ENCODE results near the gene TAS2R41. TPM values are rescaled to one million over a fixed set of nuclear protein-coding genes. Genes with fewer than 3 reads are reported as not detected.

TAS2R41 gene
- polyA plus RNA-seq, 1 donor (not counting 4 experiments of a cell fraction or from before 2014, with no cell fraction given), result not detected

DNA sequence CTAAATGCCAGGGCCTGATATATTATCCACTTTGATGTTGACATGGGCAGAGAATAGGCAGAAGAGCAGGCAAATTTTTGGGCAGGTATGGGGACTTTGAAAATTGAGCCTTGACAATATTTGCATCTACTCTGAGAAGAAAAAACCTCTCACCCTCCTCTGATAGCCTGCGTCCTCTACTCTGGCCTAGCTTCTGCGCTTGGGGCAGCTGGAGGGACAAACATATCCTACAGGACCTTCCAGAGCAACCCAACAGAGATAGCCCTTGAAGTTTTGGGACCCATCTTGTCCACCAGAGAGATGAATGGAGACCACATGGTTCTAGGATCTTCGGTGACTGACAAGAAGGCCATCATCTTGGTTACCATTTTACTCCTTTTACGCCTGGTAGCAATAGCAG is 34.5 kb upstream of the TAS2R41 start, which contains the start of gene TAS2R60:
TSS of gene TAS2R60 (plus strand) at position 301 of the 400 bp plus-strand sequence. CDS start at position 301, 0 bp downstream.
- no peak for FAIRE-seq
- Histone ChIP-seq H3K4me2 (ENCODE audit: control insufficient read depth, extremely low read depth, insufficient read depth, low read depth, low read length) (no peak within 1 kb of the TSS), H3K79me2 (ENCODE audit: control insufficient read depth, insufficient read depth, low read length) (no peaks in the 10 kb centered on the region), H3K9me3 (ENCODE audit: control insufficient read depth, low read depth, low read length) (no peaks in the 10 kb centered on the region), H3K27me3 (ENCODE audit: control insufficient read depth, extremely low read depth, insufficient read depth, low read length) (no peaks in the 10 kb centered on the region), H3K4me3 (ENCODE audit: control insufficient read depth in 2 of 3, extremely low read depth in 1 of 3, insufficient read depth in 2 of 3, low read depth in 1 of 3, low read length in 3 of 3) (no peak within 1 kb of the TSS), H3K4me1 (ENCODE audit: control insufficient read depth, extremely low read depth, insufficient read depth, low read length) (no peaks in the 10 kb centered on the region), H3K27ac (ENCODE audit: control insufficient read depth, insufficient read depth, low read length) (no peak within 1 kb of the TSS), H2AFZ (ENCODE audit: control insufficient read depth, low read length) (no peak within 1 kb of the TSS), H3K9me1 (ENCODE audit: control insufficient read depth, extremely low read depth, insufficient read depth, low read length) (no peaks in the 10 kb centered on the region), H3K36me3 (ENCODE audit: control insufficient read depth in 2 of 2, extremely low read depth in 1 of 2, insufficient read depth in 2 of 2, low read length in 2 of 2) (no peaks in the 10 kb centered on the region), H3K9ac (ENCODE audit: control insufficient read depth, extremely low read depth, insufficient read depth, low read length) (no peak within 1 kb of the TSS), H4K20me1 (ENCODE audit: control insufficient read depth, extremely low read depth, insufficient read depth, low read length) (no peaks in the 10 kb centered on the region)
- no peak for DNase-seq (ENCODE audit: low read depth, low spot score)
- dilution Hi-C loops (cut with MboI; ENCODE audit: extremely low pct_ligation_motif_present, low sequenced_read_pairs), result no loop called here
- TF ChIP-seq EZH2 (IDR thresholded peaks at IDR 0.05; ENCODE audit: low read length), result no peak
- TF ChIP-seq, protein P1, sequence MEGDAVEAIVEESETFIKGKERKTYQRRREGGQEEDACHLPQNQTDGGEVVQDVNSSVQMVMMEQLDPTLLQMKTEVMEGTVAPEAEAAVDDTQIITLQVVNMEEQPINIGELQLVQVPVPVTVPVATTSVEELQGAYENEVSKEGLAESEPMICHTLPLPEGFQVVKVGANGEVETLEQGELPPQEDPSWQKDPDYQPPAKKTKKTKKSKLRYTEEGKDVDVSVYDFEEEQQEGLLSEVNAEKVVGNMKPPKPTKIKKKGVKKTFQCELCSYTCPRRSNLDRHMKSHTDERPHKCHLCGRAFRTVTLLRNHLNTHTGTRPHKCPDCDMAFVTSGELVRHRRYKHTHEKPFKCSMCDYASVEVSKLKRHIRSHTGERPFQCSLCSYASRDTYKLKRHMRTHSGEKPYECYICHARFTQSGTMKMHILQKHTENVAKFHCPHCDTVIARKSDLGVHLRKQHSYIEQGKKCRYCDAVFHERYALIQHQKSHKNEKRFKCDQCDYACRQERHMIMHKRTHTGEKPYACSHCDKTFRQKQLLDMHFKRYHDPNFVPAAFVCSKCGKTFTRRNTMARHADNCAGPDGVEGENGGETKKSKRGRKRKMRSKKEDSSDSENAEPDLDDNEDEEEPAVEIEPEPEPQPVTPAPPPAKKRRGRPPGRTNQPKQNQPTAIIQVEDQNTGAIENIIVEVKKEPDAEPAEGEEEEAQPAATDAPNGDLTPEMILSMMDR (optimal IDR thresholded peaks at IDR 0.05 in 1 of 3, IDR thresholded peaks at IDR 0.05 in 1 of 3, conservative IDR thresholded peaks at IDR 0.05 in 1 of 3; ENCODE audit: extremely low read depth in 1 of 3, insufficient read depth in 2 of 3, low read length in 3 of 3), result no peak

DNA sequence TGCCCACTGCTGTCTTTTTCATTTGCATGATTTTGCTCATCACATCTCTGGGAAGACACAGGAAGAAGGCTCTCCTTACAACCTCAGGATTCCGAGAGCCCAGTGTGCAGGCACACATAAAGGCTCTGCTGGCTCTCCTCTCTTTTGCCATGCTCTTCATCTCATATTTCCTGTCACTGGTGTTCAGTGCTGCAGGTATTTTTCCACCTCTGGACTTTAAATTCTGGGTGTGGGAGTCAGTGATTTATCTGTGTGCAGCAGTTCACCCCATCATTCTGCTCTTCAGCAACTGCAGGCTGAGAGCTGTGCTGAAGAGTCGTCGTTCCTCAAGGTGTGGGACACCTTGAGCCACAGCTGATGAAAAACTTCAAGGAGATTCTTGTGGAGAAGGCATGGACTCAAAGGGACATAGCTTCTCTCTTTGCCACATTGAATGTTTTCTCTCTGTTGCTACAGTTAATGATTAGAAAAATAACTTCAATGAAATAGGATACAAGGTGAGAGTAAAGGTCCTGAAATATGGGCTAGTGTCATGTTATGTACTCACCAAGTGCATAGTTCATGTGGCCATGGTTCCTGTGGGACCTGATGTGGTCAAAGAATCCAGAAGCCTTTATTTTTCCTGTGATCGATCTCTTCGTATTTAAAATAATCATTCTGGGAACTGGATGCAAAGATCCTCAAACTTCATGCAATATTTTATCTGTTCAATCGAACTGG is 33.5 kb upstream of the TAS2R41 start:
- Histone ChIP-seq H3K4me3 (ENCODE audit: control insufficient read depth in 2 of 3, extremely low read depth in 1 of 3, insufficient read depth in 2 of 3, low read depth in 1 of 3, low read length in 3 of 3) (no peak overlapping the region), H3K36me3 (ENCODE audit: control insufficient read depth in 2 of 2, extremely low read depth in 1 of 2, insufficient read depth in 2 of 2, low read length in 2 of 2) (no peaks in the 10 kb centered on the region), H4K20me1 (ENCODE audit: control insufficient read depth, extremely low read depth, insufficient read depth, low read length) (no peaks in the 10 kb centered on the region), H3K9me3 (ENCODE audit: control insufficient read depth, low read depth, low read length) (no peaks in the 10 kb centered on the region), H2AFZ (ENCODE audit: control insufficient read depth, low read length) (no peak overlapping the region), H3K4me1 (ENCODE audit: control insufficient read depth, extremely low read depth, insufficient read depth, low read length) (no peaks in the 10 kb centered on the region), H3K9me1 (ENCODE audit: control insufficient read depth, extremely low read depth, insufficient read depth, low read length) (no peaks in the 10 kb centered on the region), H3K79me2 (ENCODE audit: control insufficient read depth, insufficient read depth, low read length) (no peaks in the 10 kb centered on the region), H3K9ac (ENCODE audit: control insufficient read depth, extremely low read depth, insufficient read depth, low read length) (no peak overlapping the region), H3K27ac (ENCODE audit: control insufficient read depth, insufficient read depth, low read length) (no peak overlapping the region), H3K4me2 (ENCODE audit: control insufficient read depth, extremely low read depth, insufficient read depth, low read depth, low read length) (no peak overlapping the region), H3K27me3 (ENCODE audit: control insufficient read depth, extremely low read depth, insufficient read depth, low read length) (no peaks in the 10 kb centered on the region)
- dilution Hi-C loops (cut with MboI; ENCODE audit: extremely low pct_ligation_motif_present, low sequenced_read_pairs), result no loop called here
- TF ChIP-seq, protein P1 (optimal IDR thresholded peaks at IDR 0.05 in 1 of 3, IDR thresholded peaks at IDR 0.05 in 1 of 3, conservative IDR thresholded peaks at IDR 0.05 in 1 of 3; ENCODE audit: extremely low read depth in 1 of 3, insufficient read depth in 2 of 3, low read length in 3 of 3), result no peak
- TF ChIP-seq EZH2 (IDR thresholded peaks at IDR 0.05; ENCODE audit: low read length), result no peak
- no peak for FAIRE-seq
- DNase-seq (ENCODE audit: low read depth, low spot score), result no peak
